Tibial artery (tissue), 4 donors: ENCODE data around the gene RSBN1.
A peak's percentile ranks its signal among the peaks of the same experiment; 100 is the strongest.

ENCODE experiments used
- DNase-seq, 2 donors: peaks; one replicate each; pipeline ENCODE4 v3.0.0-alpha.2; 2019
- H3K27ac ChIP-seq, 2 donors: fragments of 200-600 bp; sonication (generic) in 1 of 2; 1 replicate in 1 of 2; 2 replicates in 1 of 2; pipeline ENCODE4 v1.5.1; 2018 to 2019; ENCODE audit warnings: mild to moderate bottlenecking in 1 of 2
- H3K27me3 ChIP-seq, 2 donors: fragments of 200-600 bp; sonication (generic) in 1 of 2; one replicate each; pipeline versions ENCODE4 v1.5.1 to v1.6.0; 2016 to 2019
- H3K36me3 ChIP-seq, 3 donors: fragments of 200-600 bp; sonication (generic) in 2 of 3; one replicate each; pipeline ENCODE4 v1.5.1; 2016 to 2019; ENCODE audit warnings: mild to moderate bottlenecking in 2 of 3
- H3K4me1 ChIP-seq, 4 donors: fragments of 200-600 bp; sonication (generic) in 2 of 4; 1 replicate in 3 of 4; 2 replicates in 1 of 4; pipeline ENCODE4 v1.5.1; 2016 to 2019
- H3K4me3 ChIP-seq, 2 donors: fragments of 200-600 bp; sonication (generic) in 1 of 2; 1 replicate in 1 of 2; 2 replicates in 1 of 2; pipeline ENCODE4 v1.5.1; 2018 to 2019; ENCODE audit warnings: mild to moderate bottlenecking in 2 of 2
- H3K9me3 ChIP-seq, 3 donors: fragments of 200-600 bp; sonication (generic) in 1 of 3; one replicate each; pipeline ENCODE4 v1.5.1; 2016 to 2019
- intact Hi-C: fragments of 100-400 bp; cut with DNase I; formaldehyde crosslinking; loops from one replicate; pipeline ENCODE4 v1.15.0; 2023; ENCODE audit warnings: low total_unique reads
- TF ChIP-seq, protein P1 (sequence below), 2 experiments: fragments of 200-600 bp in 1 of 2; fragments of 450-650 bp in 1 of 2; IDR thresholded peaks; one replicate each; pipeline ENCODE4 v1.5.1; 2017 to 2019; ENCODE audit warnings: antibody characterized with exemption in 2 of 2, mild to moderate bottlenecking in 1 of 2, moderate library complexity in 1 of 2

RSBN1 gene

DNA sequence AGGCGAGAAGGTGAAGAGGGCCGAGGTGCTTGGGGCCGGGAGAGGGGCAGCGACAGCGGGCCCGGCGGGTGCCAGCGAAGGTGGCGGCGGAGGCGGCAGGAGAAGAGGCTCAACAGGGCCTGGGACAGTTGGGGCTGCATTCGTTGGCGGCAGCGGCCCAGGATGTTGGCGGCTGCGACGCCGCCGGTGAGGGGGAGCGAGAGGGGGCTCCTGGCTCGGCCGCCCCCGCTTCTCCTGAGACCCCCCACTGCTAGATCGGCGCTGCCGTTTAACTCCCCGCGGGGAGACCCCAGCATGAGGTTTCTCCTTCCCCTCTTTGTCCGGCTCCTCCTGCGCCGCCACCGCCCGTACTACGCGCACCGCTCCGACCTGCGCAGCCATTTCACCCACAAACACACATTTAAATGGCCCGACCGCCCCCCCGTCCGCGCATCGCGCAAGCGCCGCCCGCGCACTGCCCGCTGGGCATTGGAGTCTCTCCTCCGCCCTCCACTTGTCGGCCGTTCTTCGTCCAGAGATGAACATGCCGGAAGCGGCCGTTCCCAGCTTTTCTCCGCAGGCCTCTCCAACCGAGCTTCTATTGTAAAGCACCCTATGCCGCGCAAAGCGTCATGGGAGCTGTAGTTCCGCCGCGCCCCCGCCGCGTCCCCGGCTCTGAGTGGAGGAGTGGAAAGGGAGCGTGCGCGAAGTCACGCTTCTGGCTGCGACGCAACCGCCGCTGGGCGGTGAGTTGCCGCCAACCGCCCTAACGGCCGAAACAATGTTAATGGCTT is at the start of gene RSBN1:
Gene RSBN1, minus strand, starts transcription at position 589 of the 773 bp plus-strand sequence. Its CDS starts 64 bp downstream, at position 525.
- no peaks in the 10 kb centered on the region for H3K27me3 ChIP-seq
- no peaks in the 10 kb centered on the region for H3K36me3 ChIP-seq
- H3K4me1 ChIP-seq, result peaks cover 0 to 40% (median 12%) of the 10 kb centered on the region in 4 donors
- TF ChIP-seq, protein P1, sequence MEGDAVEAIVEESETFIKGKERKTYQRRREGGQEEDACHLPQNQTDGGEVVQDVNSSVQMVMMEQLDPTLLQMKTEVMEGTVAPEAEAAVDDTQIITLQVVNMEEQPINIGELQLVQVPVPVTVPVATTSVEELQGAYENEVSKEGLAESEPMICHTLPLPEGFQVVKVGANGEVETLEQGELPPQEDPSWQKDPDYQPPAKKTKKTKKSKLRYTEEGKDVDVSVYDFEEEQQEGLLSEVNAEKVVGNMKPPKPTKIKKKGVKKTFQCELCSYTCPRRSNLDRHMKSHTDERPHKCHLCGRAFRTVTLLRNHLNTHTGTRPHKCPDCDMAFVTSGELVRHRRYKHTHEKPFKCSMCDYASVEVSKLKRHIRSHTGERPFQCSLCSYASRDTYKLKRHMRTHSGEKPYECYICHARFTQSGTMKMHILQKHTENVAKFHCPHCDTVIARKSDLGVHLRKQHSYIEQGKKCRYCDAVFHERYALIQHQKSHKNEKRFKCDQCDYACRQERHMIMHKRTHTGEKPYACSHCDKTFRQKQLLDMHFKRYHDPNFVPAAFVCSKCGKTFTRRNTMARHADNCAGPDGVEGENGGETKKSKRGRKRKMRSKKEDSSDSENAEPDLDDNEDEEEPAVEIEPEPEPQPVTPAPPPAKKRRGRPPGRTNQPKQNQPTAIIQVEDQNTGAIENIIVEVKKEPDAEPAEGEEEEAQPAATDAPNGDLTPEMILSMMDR (IDR thresholded peaks at IDR 0.05), result peak in 1 of 2 experiments; percentile 37
- no peaks in the 10 kb centered on the region for H3K9me3 ChIP-seq
- peak within 1 kb of the TSS; percentile 95 to 97 for H3K27ac ChIP-seq
- peak; percentile 99 to 100 for DNase-seq
- peak within 1 kb of the TSS; percentile 76 to 87 for H3K4me3 ChIP-seq
- intact Hi-C loops, result loop anchor here (10.0 kb wide), 1 partner anchor 93 kb away; the partner anchor contains the start of genes AP4B1 and DCLRE1B

DNA sequence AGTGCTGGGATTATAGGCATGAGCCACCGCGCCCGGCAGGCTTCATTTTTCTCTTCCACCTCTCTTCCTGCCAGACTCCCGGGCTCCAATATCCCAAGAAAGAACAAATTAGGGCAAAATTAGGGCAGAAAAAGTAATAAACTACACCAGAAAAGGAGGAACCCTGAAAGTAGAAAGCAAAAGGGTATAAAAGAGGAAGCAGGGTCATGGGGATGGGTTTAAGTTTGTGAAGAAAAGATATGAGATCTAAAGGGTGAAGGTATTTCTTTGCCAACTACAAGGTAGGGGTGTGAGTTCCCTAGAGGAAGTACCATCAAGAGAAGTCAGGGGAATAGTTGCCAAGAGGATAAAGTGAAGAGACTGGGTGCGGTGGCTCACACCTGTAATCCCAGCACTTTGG is 49.4 kb upstream of the RSBN1 start:
- Histone ChIP-seq H3K27me3 (no peaks in the 10 kb centered on the region), H3K4me1 (peaks cover 0 to 5% (median 0%) of the 10 kb centered on the region in 4 donors), H3K36me3 (no peaks in the 10 kb centered on the region), H3K4me3 (no peak overlapping the region), H3K27ac (no peak overlapping the region), H3K9me3 (no peaks in the 10 kb centered on the region)
- intact Hi-C loops, result no loop called here
- no peak for DNase-seq
- TF ChIP-seq, protein P1 (IDR thresholded peaks at IDR 0.05), result no peak

DNA sequence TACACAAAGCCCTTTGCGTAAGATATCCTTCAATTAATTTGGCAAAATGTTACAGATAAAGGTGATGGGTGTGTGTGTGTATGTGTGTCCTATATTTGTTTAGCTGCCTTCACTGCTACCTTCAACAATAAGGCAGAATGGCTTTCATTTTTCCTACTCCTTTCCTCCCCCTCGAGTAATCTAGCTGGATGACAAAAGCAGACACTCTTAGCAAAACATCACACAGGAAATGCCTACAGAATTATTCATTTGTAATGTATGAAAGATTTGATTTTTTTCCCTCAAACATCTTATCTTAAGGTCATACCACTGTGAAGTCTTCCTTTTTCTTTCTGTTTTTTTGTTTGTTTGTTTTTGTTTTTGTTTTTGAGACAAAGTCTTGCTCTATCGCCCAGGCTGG is 48.6 kb upstream of the RSBN1 start:
- Histone ChIP-seq H3K36me3 (no peaks in the 10 kb centered on the region), H3K4me3 (no peak overlapping the region), H3K4me1 (peaks cover 0 to 5% (median 0%) of the 10 kb centered on the region in 4 donors), H3K27me3 (no peaks in the 10 kb centered on the region), H3K27ac (no peak overlapping the region), H3K9me3 (no peaks in the 10 kb centered on the region)
- DNase-seq, result no peak
- intact Hi-C loops, result no loop called here
- TF ChIP-seq, protein P1 (IDR thresholded peaks at IDR 0.05), result no peak

DNA sequence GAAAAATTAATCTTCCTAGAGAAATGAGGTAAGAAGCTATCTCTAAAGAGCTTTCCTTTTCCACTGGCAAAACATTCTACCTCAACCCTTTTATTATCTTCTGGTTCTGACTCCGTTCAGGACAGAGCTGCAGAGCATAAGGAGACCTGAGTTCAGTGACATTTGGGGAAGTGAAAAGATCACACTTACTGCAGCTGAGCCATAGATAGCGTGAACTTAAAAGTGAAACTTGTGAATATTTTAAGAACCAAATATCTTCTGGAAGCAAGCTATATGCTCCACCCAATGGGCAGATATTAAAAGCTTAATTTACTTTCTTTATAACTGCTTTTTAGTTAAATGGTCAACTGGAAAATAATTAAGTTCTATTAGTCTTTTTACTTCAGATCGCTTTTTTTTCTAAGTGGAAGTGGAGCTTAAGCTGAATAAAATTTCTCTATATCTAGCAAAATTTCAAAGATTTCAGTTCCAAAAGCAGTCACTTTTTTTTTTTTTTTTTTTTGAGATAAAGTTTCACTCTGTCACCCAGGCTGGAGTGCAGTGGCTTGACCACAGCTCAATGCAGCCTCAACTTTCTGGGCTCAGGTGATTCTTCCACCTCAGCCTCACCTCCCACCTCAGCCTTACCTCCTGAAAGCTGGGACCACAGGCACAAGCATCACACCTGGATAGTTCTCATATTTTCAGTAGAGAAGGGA is 47.4 kb upstream of the RSBN1 start:
- intact Hi-C loops, result no loop called here
- peaks cover 0 to 5% (median 0%) of the 10 kb centered on the region in 4 donors for H3K4me1 ChIP-seq
- no peaks in the 10 kb centered on the region for H3K9me3 ChIP-seq
- no peak for DNase-seq
- H3K27ac ChIP-seq, result no peak overlapping the region
- no peaks in the 10 kb centered on the region for H3K27me3 ChIP-seq
- no peak overlapping the region for H3K4me3 ChIP-seq
- no peaks in the 10 kb centered on the region for H3K36me3 ChIP-seq
- TF ChIP-seq, protein P1 (IDR thresholded peaks at IDR 0.05), result no peak

DNA sequence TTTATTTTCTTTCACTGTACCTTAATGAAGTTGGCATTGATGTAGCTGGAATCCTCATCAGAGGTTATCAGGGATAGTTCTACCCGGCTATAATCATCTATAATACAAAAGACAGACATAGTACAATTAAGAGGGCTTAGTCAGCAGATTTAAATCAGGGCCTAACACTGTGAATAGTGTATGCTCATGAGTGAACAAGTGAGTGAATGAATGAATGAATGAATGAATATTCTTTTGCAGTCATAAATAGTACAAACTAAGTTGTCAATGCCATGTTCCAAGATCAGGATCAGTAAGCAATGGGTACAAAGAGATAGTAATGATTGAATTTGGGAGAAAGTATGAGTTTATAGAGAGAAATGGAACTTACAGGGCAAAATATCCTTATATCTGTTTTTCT is 46.7 kb upstream of the RSBN1 start:
- TF ChIP-seq, protein P1 (IDR thresholded peaks at IDR 0.05), result no peak
- Histone ChIP-seq H3K36me3 (no peaks in the 10 kb centered on the region), H3K27ac (no peak overlapping the region), H3K9me3 (no peaks in the 10 kb centered on the region), H3K4me1 (peaks cover 0 to 5% (median 0%) of the 10 kb centered on the region in 4 donors), H3K27me3 (no peaks in the 10 kb centered on the region), H3K4me3 (no peak overlapping the region)
- no peak for DNase-seq
- intact Hi-C loops, result no loop called here
